Ascending aorta (tissue), 2 donors: Measurements from ENCODE around the gene E4F1. TPM values are rescaled to one million over a fixed set of nuclear protein-coding genes. Genes with fewer than 3 reads are reported as not detected.

Source experiments
- DNase-seq, 2 donors: peaks; one replicate each; pipeline ENCODE4 v3.0.0-alpha.2; 2019; ENCODE audit warnings: low spot score in 2 of 2
- H3K27ac ChIP-seq, 2 donors: fragments of 200-600 bp; sonication (generic); one replicate each; pipeline ENCODE4 v1.5.1; 2016 to 2017; ENCODE audit warnings: mild to moderate bottlenecking in 1 of 2
- H3K27me3 ChIP-seq: fragments of 200-600 bp; sonication (generic); one replicate; pipeline ENCODE4 v1.5.1; 2017
- H3K36me3 ChIP-seq, 2 donors: fragments of 200-600 bp; sonication (generic); one replicate each; pipeline ENCODE4 v1.5.1; 2016
- H3K4me1 ChIP-seq, 2 donors: fragments of 200-600 bp; sonication (generic); one replicate each; pipeline ENCODE4 v1.5.1; 2016 to 2017; ENCODE audit warnings: mild to moderate bottlenecking in 1 of 2
- H3K4me3 ChIP-seq, 2 donors: fragments of 200-600 bp; sonication (generic); one replicate each; pipeline ENCODE4 v1.5.1; 2016 to 2017; ENCODE audit warnings: mild to moderate bottlenecking in 1 of 2
- H3K9me3 ChIP-seq, 2 donors: fragments of 200-600 bp; sonication (generic); one replicate each; pipeline ENCODE4 v1.5.1; 2016
- intact Hi-C: fragments of 100-400 bp; cut with DNase I; formaldehyde crosslinking; loops from one replicate; pipeline ENCODE4 v1.15.1; 2023
- total RNA-seq: library from RNA; depleted of rRNA; stranded (reverse); fragments of >200 nt; gene quantifications from one replicate; pipeline ENCODE4 v1.1.0, GENCODE V29; 2016
- TF ChIP-seq, protein P1 (sequence below), 3 experiments: fragments of 200-600 bp in 2 of 3; fragments of 450-650 bp in 1 of 3; sonication (generic) in 2 of 3; IDR thresholded peaks; one replicate each; pipeline ENCODE4 v1.5.1; 2016 to 2019; ENCODE audit warnings: antibody characterized with exemption in 3 of 3, mild to moderate bottlenecking in 1 of 3, moderate library complexity in 1 of 3

E4F1 gene
- total RNA-seq, 1 donor from 2014 or later: 39.7 TPM

DNA sequence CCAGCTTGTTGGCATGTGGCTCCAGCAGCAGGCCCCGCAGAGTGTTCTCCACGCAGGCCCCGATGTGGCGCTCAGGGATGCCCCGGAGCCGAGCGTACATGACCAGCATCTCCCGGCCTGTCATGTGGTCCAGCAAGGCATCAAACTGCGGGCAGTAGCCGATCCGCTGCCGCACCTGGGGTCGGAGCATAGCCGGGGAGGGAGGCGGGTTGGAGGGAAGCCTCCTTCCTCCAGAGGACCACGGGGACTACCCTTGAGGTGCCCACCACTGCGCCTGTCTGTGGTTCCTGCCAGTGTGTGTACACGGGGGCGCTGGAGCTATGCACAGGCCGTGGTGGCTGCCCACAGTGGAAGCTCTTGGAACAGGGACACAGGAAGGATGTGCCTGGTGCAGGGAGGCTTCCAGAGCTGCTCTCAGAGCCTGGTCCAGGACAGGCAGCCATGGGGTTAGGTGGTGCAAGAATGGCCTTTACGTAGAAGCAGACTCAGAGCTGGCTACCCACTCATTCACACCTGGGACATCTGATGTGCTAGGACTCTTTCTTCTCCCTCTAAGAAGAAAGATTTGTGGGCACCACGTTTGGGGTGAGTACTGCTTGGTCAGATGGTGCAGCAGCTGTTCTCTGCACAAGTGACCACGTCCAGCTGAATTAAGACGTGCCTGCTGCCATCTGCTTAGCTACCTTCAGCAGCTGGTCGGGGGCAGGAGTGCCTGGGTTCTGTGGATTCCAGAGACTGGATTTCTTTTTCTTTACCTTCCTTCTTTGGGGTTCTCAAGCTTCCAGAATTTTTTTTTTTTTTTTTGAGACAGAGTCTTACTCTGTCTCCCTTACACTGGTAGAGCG is 55.8 kb downstream of the E4F1 start:
- no peaks in the 10 kb centered on the region for H3K4me1 ChIP-seq
- TF ChIP-seq, protein P1, sequence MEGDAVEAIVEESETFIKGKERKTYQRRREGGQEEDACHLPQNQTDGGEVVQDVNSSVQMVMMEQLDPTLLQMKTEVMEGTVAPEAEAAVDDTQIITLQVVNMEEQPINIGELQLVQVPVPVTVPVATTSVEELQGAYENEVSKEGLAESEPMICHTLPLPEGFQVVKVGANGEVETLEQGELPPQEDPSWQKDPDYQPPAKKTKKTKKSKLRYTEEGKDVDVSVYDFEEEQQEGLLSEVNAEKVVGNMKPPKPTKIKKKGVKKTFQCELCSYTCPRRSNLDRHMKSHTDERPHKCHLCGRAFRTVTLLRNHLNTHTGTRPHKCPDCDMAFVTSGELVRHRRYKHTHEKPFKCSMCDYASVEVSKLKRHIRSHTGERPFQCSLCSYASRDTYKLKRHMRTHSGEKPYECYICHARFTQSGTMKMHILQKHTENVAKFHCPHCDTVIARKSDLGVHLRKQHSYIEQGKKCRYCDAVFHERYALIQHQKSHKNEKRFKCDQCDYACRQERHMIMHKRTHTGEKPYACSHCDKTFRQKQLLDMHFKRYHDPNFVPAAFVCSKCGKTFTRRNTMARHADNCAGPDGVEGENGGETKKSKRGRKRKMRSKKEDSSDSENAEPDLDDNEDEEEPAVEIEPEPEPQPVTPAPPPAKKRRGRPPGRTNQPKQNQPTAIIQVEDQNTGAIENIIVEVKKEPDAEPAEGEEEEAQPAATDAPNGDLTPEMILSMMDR (IDR thresholded peaks at IDR 0.05): no peak
- H3K27me3 ChIP-seq: no peaks in the 10 kb centered on the region
- intact Hi-C loops: loop anchor here (10.0 kb wide), 1 partner anchor 56 kb away; no protein-coding TSS in a partner anchor
- peaks cover 10 to 56% of the 10 kb centered on the region in 2 donors for H3K36me3 ChIP-seq
- no peak for DNase-seq
- no peak overlapping the region for H3K4me3 ChIP-seq
- H3K9me3 ChIP-seq: no peaks in the 10 kb centered on the region
- H3K27ac ChIP-seq: no peak overlapping the region

DNA sequence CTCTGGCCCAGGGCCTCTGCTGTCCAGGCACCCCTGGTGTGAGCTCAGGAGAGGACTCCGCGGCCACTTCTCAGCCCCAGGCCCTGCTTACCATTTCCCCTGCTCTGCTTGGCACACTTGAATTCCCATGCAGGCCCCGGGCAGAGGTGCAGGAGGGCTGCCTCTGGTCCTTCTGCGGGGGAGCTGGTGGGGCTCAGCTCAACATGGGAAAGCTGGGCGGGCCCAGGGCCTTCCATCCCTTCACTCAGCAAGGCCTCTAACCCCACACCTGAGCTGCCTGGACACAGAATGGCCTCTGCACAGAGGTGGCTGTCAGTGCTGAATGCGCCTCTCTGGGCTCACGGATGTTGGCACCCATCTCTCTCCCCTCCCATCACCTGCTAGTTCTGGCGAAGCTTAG is 57.1 kb downstream of the E4F1 start:
- H3K27ac ChIP-seq: no peak overlapping the region
- intact Hi-C loops: no loop called here
- no peak for DNase-seq
- no peaks in the 10 kb centered on the region for H3K4me1 ChIP-seq
- no peak overlapping the region for H3K4me3 ChIP-seq
- H3K27me3 ChIP-seq: no peaks in the 10 kb centered on the region
- no peaks in the 10 kb centered on the region for H3K9me3 ChIP-seq
- H3K36me3 ChIP-seq: peaks cover 15 to 69% of the 10 kb centered on the region in 2 donors
- TF ChIP-seq, protein P1 (IDR thresholded peaks at IDR 0.05): no peak

DNA sequence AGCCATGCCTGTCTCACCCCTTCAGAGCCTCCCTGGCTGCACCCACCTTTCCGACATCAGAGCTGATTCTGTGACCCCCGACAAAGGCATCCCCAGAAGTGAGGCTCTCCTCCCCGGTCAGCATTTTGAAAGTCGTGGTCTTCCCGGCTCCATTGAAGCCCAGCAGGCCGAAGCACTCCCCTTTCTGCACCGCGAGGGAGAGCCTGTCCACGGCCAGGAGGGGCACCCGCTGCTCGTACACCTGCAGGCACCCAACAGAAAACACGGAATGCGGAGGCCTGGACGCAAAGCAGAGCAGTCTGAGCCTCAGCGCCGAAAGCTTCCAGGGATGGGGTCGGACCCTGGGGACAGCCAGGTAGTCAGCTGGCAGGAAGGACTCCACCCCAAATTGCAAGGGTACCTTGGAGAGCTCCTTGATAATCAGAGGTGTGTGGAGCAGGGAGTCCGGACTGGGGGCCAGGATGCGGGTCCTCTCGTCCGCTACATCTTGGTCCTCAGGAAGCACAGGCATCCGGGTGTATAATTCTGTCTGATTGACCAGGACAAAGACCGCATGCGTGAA is 57.7 kb downstream of the E4F1 start:
- intact Hi-C loops: no loop called here
- TF ChIP-seq, protein P1 (IDR thresholded peaks at IDR 0.05): no peak
- Histone ChIP-seq H3K4me3 (no peak overlapping the region), H3K27ac (no peak overlapping the region), H3K27me3 (no peaks in the 10 kb centered on the region), H3K36me3 (peaks cover 15 to 69% of the 10 kb centered on the region in 2 donors), H3K4me1 (no peaks in the 10 kb centered on the region), H3K9me3 (no peaks in the 10 kb centered on the region)
- DNase-seq: no peak

DNA sequence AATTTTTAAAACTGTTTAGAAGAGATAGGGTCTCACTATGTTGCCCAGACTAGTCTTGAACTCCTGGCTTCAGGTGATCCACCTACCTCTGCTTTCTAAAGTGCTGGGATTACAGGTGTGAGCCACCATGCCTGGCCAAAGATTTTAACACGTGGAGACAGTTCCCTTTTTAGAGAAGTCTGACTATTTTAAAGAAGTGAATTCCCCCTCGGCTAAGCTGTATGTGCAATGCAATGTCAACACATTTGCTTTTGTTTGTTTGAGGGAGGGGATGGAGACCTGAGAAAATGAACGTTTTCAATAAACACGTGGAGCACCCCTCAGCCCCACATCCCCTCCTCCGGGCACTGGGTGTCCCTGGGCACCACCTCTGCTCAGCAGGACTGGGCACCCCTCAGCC is 58.9 kb downstream of the E4F1 start:
- intact Hi-C loops: no loop called here
- no peak overlapping the region for H3K27ac ChIP-seq
- no peak overlapping the region for H3K4me3 ChIP-seq
- H3K9me3 ChIP-seq: no peaks in the 10 kb centered on the region
- H3K36me3 ChIP-seq: peaks cover 16 to 69% of the 10 kb centered on the region in 2 donors
- DNase-seq: no peak
- H3K4me1 ChIP-seq: no peaks in the 10 kb centered on the region
- H3K27me3 ChIP-seq: no peaks in the 10 kb centered on the region
- TF ChIP-seq, protein P1 (IDR thresholded peaks at IDR 0.05): no peak

DNA sequence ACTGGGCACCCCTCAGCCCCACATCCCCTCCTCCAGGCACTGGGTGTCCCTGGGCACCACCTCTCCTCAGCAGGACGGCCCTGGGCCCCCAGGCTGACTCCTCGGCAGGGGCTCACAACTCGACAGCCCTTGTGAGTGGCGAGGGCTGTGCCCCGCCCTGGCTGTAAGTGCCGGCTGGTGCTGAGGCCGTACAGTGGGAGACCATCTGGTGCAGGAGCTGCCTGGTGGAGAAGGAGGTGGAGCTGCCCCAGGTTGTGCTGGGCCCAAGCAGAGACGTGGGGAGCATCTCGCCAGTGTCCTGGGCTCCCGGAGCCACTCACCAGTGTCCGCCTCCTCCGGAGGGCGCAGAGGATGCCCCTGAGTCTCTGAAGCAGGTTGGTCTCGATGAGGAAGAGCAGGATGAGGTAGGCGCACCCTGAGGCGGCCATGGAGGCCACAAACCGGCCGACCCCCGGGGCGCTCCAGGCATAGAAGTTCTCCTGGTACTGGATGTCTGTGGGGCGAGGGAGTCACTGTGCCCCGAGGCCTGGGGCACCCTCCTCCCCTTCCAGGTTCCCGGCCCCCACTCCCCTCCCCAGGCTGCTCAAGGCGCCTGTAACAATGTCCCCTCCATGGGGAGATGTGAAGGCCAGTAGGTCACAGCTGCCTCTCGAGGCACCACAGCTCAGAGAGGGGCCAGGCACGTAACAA is 59.6 kb downstream of the E4F1 start:
- peaks cover 16 to 68% of the 10 kb centered on the region in 2 donors for H3K36me3 ChIP-seq

More for the DNA sequence above, 59.6 kb downstream of the E4F1 start:
- H3K27me3 ChIP-seq: no peaks in the 10 kb centered on the region
- no peaks in the 10 kb centered on the region for H3K9me3 ChIP-seq
- H3K4me1 ChIP-seq: no peaks in the 10 kb centered on the region
- no peak overlapping the region for H3K4me3 ChIP-seq
- intact Hi-C loops: no loop called here
- no peak for DNase-seq
- TF ChIP-seq, protein P1 (IDR thresholded peaks at IDR 0.05): no peak
- H3K27ac ChIP-seq: no peak overlapping the region
